Stimulated activated CD4-positive, alpha-beta T cell treated with anti-CD3 and anti-CD28 coated beads, Interleukin-15, amount 100 ng/mL, for 24 hours (primary cell): ENCODE data around the gene SAMM50.
A peak's percentile ranks its signal among the peaks of the same experiment; 100 is the strongest.

Experiments used
- DNase-seq: peaks from one replicate; pipeline ENCODE4 v3.0.0-alpha.2; 2020

The SAMM50 gene

DNA sequence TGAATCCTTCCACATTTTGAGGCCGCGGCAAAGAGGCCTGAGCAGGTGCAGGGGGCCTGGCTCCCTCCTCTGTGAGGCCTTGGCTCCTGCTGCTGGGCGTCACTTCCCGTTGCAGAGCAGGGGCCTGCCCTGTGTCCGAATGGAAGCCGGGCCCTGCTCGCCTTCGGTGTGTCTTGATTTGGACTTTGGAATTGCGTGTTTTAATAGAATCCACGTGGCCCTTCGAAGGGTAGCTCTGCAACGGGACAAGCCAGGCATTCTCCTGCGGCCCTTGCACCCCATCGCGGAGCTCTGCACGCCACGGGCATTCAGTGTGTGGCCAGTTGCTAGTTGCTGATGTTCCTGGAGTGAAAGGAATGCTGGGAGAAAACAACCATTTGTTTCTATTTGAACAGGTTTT is 25.8 kb downstream of the SAMM50 start:
- no peak for DNase-seq

DNA sequence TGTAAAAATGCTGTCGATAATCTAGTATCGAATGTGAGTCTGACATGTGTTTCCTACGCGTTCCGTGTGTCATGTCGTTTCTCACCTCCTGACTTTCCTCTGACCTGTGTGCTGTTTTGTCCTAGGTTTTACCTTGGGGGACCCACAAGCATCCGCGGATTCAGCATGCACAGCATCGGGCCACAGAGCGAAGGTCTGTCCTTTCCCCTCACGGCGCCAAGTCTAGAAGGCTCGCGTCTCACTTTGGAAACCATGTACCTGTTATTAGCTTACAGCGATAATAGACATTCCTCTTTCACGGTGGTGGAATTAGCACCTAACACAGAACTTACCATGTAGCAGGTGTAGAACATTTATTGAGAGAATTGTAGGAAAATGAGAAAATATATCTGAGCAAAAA is 28.6 kb downstream of the SAMM50 start:
- DNase-seq: no peak

DNA sequence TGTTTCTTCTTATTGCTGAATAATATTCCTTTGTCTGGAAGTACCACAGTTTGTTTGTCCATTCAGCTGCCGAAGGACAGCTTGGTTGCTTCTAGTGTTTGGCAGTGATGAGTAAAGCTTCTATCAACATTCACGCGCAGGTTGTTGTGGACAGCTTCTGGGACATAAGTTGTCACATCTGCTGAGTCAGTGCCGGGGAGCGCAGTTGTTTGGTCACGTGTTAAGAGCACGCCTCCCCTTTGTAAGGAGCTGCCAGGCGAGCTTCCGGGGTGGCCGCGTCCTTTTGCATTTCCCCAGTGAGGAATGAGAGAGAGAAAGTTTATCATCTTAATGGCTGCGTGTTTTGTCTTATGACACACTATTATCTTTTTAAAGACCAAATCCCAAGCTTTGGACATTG is 30.3 kb downstream of the SAMM50 start:
- DNase-seq: no peak

DNA sequence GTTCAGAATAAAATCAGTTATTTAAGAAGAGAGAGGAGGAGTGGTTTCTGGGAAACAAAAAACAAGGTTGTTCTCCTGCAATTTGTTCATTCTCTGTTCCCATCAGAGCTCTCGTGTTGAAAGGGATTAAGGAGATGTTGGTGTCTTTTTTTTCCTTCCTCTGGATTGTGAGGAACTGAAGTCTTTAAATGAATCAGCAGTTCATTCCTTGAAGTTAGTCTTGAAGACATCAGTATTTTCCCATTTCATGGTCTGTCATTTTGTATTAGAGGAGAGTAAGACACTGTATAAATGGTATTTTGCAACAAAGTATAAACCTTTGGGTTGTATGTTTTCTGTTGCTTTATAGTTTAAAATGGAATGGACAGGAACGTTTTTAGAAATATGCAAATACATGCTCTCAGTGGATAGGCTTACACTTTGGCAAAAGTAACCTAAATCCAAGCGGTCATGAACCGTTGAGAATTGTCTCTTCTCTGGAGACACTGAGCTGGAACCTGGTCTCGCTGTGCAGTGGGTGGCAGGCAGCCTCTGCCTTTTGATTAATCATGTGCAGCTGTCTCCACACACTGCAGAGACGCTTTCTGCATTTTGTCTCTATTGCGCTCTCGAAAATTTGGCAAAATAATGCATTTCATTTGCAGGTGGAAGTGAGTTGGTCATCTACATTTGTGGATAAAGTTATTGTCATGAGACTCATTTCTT is 33.0 kb downstream of the SAMM50 start:
- DNase-seq: no peak

DNA sequence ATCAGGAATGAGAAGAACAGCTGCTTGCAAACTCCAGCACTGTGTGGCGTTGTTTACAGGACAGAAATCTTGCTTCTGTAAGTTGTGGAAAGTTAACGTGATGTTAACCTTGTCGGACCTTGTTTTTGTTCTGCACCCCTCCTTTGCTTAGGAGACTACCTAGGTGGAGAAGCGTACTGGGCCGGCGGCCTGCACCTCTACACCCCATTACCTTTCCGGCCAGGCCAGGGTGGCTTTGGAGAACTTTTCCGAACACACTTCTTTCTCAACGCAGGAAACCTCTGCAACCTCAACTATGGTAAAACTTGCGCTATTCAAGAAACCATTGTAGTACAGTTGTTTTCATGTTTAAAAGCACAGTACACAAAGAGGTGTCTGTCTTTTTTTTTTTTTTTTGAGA is 33.7 kb downstream of the SAMM50 start:
- DNase-seq: no peak

DNA sequence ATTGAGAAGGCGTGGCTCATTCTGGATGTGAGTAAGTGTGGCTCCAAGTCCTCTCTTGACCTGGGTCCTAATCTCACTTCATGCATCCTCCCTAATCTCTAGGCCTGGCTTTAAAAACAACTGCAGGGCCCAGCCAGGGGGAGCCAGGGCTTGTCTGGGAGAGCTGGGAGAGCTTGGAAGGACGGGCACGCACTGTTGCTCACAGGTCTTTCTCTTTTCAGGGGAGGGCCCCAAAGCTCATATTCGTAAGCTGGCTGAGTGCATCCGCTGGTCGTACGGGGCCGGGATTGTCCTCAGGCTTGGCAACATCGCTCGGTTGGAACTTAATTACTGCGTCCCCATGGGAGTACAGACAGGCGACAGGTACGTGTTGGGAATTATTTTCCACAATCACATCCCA is 34.8 kb downstream of the SAMM50 start:
- no peak for DNase-seq

DNA sequence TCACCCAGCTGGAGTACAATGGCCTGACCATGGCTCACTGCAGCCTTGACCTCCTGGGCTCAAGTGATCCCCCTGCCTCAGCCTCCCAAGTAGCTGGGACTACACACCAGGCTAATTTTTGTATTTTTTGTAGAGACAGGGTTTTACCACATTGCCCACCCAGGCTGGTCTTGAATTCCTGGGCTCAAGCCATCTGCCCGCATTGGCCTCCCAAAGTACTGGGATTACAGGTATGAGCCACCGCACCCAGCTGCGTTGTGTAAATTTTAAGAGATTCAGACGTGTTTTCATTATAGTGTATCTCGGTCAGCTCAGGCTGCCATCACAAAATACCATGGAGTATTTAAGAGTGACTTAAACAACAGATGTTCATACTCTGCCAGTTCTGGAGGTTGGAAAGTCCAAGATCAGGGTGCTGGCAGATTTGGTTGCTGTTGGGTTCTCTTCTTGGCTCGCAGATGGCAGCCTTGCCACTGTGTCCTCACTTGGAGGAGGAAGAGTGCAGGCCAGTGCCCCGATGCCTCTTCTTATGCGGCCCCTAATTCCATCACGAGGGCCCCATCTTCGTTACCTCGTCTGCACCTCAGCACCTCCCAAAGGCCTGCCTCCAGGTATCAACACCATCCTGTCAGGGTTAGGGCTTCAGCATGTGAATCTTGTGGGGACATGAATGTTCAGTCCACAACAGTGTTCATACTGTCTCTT is 36.2 kb downstream of the SAMM50 start:
- no peak for DNase-seq

DNA sequence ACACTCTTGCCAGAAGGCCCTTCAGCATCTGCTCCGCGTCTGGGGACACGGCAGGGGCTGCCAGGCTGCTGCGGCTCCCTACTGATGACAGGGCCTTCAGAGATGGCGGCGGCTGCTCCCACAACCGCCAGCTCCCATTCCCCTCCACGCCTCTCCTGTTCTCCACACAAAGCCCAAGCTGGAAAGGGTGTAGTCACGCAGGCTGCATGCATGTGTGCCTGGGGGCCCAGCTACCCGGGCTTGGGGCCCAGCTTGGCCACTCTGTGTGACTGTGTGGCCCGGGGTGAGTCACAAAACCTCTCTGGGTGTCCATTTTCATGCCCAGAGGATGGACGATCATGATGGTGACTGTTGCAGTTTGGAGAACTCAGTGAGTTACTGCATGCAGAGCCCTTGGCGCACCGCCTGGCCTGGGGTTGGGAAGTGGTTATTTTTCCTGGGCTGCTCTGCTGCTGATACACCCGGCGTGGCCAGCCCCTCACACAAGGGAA is 37.1 kb downstream of the SAMM50 start:
- DNase-seq: no peak

DNA sequence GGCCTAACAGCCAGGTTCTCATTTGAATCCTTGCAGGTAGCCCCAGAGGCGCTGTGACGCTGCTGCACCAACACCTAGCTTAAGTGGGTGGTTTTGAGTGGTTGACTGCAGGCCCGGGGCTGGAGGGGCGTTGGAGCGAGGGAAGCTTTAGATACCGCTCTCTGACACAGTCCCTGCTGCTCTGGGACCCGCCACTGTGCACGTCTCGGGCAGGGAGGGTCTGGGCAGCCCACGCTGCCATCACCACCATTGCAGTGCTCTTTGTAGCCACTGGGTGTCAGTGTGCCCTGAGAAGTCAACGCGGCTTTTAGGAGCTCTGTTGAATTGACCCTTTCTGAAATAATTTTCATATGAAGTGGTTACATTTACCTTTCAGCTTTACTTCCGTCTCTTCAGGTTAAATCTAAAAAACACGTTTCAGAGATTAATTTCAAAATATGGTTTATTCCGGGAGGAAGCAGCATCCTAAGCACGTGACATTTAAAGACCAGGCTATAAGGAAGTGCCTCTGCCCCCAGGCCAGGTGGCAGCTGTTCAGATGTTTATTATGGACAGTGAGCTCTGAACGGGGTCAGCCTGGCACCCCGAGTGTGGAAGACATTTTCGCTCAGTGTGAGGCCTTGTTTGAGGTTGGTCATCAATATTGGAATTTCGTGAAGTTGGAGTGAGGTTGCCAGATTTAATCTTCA is 38.0 kb downstream of the SAMM50 start:
- peak; percentile 64 for DNase-seq

DNA sequence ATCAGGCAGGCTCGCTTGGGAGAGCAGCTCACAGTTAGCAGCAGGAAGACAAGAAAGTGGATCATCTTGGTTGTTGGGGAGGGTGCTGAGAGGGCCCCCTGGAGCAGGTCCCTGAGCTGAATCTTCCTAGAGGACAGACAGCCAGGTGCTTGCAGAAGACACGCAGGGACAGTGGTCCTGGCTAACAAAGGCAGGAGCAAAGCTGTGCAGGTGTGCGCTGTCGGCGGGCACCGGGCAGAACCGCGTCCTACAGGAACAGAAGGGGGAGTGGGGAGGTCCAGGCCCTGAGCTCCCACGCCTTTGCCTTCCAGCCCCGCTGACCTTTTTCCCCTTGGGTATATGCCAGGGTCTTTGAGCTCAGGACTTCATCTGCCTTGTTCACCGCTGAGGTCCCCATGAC is 38.8 kb downstream of the SAMM50 start:
- DNase-seq: no peak

DNA sequence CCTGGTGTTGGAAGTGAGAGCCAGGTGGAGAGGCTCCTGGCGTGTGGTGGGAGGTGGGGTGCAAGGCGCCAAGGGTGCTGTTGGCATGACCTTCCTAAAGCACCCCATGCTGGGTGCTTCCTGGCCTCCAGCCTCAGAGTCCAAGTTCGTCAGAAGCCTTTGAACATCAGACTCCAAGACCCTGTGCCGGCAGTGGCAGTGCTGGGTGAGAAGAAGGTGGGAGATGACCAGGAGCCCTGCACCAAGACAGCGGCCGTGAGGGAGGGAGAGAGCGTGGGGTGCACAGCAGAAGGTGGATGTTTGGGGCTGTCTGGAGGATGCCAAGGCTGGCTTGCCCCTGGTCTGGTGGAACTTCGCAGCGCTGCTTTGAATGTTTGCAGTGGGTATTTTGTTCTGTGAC is 39.2 kb downstream of the SAMM50 start:
- no peak for DNase-seq

DNA sequence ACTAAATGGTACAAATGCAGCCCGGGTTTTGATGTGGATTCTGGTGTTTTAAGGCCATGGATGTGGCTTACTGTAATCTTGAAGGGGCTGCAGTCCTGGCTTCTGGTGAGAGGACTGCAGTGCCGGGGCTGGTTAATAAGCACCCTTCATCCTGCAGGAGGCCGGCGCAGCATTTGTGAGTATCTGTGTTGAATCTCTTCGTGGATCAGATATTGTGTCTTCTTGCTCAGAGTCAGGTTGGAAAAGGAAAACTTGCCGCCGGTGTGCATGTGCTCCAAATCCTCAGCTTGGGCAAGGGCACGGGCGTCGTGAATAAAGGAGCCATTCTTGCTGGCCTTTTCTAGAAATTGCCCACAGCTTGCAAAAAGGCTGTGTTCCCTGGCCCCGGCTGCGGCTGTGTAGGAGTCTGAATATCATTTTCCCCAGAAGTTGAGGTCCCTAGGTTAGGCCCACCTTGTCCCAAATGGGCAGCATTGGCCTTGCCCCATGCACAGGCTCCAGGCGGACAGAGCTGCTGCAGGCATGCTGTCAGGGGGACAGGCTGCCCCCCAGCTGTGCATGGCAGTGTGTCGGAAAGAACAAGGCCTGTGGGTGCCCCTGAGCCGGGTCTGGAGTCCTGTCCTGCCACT is 39.9 kb downstream of the SAMM50 start:
- no peak for DNase-seq

DNA sequence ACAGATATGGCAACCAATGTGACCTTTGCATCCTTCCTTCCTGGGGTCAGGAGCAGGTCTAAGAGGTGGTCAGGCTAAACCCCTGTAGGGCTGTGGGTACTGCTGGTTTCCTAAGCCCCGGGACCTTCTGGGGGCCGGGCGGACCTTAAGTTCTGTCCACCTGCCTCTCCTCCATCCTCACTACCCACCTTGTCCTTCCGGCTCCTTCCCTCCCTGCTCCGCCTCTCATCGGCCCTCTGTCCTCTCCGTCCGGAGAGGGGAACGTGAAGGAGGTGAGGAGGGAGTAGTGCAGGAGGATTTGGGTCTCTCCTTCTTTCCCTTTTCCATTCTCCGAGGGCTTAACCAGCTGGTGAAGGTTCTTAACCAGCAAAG is 40.5 kb downstream of the SAMM50 start:
- no peak for DNase-seq

DNA sequence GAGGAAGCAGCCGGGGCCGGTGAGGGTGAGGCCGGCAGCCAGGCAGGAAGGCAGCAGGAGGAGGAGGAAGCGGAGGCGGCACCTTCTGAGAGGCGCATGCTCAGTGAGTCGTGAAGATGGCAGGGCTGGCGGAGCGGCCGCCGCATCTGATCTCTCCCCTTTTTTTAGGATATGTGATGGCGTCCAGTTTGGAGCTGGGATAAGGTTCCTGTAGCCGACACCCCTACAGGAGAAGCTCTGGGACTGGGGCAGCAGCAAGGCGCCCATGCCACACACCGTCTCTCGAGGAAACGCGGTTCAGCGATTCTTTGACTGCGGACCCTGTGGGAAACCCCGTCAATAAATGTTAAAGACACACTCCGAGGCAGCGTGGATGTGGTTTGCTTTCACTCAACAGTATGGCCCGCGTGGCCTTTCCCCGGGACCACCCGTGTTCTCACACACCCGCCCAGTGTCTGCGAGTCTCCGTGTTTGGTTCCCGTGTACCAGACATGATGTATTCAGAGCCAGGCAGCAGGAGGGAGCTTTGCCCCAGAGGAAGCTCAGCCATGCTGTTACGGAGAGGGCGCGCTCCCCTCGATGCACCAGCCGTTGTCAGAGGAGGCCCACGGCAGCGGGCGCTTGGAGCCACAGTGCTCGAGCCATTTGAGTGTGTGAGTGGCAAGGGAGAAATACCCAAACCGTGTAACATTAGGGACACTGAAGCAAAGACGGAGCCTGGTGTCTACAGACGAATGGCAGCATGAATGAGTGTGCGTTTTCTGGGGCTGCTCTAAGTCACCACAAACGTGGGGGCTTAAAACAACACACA is 41.1 kb downstream of the SAMM50 start:
- DNase-seq: peak; percentile 80

DNA sequence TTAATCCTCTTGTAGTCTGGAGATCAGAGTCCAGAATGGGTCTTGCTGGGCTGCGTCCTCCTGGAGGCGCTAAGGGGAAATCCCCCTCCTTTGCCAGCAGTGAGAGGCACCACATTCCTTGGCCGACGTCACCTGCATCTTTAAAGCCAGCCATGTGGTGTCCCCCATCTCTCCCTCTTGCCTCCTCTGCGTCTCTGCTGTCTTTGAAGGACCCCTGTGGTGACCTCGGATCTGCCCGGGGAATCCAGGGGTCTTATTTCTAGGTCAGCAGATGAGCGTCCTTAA is 41.7 kb downstream of the SAMM50 start:
- DNase-seq: no peak

DNA sequence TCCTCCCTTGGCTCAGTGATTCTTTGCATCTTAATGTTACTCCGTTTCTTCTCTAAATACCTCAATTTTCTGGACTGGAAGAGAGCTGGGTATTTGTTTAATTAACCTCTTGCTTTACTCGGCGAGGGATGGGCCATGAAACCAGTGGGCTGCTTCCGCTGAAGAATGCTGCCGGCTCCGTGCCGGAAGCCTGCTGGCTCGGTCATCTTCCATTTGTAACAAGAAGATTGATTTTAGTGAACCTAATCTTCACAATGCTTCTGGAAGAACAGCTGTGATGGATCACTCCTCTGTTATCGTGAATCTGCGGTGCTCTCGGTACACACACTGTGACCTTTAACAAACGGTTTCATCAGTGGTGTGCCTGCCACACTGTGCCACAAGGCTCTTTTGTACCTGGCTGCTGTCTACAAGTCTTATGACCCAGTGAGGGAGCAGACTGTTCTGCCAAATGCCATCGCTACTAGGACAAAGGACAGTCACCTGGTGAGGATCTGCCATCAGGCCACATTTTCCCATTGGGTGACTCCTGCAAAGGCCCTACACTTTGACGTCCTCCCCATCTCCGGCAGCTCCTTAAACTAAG is 43.5 kb downstream of the SAMM50 start:
- DNase-seq: no peak

DNA sequence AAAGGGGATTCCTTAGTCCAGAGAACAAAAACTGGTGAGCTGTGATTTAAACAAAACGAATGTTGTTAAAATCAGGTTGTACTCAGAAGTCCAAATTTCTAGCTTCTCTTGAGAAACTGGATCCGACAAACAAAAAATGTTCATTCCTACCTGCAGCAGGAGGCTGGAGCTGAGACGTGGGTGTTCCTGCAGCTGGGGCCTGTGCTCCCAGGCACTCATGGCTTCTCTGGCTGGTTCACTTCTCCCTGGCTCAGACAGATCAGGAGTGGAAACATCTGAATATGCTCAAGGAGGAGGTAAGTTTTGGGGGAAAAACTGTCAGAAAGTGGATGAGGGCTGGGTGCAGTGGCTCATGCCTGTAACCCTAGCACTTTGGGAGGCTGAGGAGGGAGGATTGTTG is 44.1 kb downstream of the SAMM50 start:
- no peak for DNase-seq

DNA sequence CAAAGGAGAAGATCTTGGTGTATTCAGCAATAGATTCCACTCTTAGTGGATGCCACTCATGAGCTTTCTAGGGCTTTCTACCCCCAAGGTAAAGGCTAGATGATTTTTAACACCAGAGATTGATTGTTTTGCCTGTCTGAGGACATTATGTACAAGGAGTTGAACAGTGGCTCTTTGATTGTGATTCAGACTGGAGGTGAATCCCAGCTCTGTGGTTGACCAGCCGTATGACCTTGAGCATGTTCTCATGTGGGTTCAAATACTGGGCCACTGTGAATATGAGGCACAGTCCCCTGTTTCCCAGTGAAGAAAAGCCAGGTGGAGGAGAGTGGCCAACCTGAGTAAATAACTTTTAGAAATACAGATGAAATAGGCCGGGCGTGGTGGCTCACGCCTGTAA is 44.9 kb downstream of the SAMM50 start:
- no peak for DNase-seq

DNA sequence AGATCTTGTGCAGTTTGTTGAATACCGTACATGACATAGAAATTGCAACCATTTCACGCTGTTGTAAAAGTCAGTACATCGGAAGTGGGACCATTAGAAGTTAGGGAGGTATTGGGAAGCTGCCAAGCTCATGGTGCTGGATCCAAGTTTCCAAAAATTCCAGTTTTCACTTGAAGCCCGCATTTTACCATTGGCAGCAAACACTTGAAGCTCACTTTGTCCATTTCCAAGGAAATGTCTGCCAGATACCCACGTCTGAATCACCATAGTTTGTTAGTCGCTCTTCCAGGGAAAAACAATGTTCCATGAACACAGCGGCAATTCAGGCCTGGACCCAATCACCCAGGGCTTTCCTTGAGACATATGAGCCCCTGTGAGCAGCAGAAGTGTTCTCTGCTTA is 46.3 kb downstream of the SAMM50 start:
- DNase-seq: no peak

DNA sequence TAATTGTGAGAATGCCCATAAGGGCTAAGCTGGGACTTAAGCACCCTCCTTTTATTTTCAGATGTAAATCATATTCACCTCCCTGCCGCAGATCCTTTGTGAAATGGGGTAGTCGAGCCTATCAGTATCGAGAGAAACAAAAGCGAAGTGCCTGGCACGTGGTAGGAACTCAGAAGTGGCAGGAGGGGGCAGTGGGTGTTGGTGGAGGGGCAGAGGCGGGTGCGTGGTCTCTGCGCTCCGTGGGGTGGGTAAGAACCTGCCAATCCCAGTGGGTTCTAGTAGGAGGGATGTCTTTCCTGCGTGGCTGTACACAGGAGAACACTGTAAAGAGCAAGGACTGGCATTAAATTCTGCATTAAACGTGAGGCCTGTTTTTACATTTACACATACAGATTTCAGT is 47.1 kb downstream of the SAMM50 start:
- no peak for DNase-seq

DNA sequence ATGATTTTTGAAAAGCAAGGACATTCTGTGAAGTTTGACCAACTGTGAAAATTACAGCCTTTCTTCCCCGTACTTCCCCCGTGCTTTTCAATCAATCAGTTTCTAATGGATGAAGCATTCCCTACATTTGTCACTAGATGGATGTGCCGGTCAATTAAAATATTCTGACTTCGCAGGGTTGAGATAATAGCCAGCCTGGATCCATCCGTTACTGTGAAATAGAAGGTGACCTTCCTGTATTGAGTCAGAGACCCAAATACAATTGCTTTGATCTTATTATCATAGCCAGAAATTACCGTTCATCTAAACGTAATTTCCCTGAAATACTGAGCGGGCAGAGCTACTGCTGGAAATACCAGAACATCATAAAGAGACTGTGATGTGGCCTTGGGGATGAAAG is 47.8 kb downstream of the SAMM50 start:
- no peak for DNase-seq

DNA sequence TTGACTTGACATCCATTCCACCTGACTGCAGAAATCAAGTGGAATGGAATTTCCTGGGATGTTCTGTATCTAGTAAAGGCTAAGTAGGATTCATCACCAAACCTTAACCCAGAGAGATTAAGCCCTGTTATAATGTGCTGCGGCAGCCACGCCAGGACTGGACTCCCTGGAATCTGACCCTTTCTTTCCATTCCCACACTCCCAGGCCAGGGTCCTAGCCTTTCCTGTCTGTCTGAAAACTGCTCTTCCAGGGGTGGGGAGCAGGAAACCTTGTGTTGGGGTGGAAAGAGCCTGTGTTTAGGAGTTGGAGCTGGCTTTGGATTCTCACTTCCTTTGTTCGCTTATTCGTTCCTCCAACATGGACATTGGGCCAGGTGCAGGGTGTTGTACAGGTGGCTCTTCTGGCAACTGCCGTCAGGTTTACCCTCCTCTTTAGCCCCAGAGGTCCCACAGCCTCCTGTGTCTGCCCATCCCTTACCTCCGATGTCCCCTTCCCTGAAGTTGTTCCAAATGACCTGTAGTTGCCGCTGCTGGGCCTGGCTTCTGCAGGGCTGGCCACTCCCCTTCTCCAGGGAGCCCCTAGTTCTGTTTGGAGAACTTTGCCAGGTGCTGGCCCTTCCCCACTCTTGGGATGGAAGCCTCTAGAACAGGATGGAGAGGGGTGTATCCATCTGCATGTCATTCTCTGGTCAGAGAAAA is 48.3 kb downstream of the SAMM50 start:
- DNase-seq: no peak
